Activated CD8-positive, alpha-beta T cell treated with anti-CD3 and anti-CD28 coated beads, Interleukin-2, amount 10 ng/mL, durations not matched to agents 7 days and 5 days (primary cell): ENCODE measurements around the gene BSPRY. TPM values are rescaled to one million over a fixed set of nuclear protein-coding genes. Genes with fewer than 3 reads are reported as not detected.

ENCODE experiments used
- ATAC-seq: fragments of 150-1000 bp; cut with Tn5 transposase; one replicate; pipeline ENCODE4 v1.10.0; 2021; ENCODE audit warnings: moderate library complexity
- CTCF ChIA-PET: fragments of 350-600 bp; sonication (Branson Sonifier 250); formaldehyde crosslinking; loops from one replicate; lab custom pipeline; 2021; ENCODE audit warnings: antibody characterized with exemption; lab: Charles Lee
- POLR2A ChIA-PET: fragments of 350-600 bp; sonication (Branson Sonifier 250); formaldehyde crosslinking; loops from one replicate; lab custom pipeline; 2021; ENCODE audit warnings: antibody characterized with exemption; lab: Charles Lee
- DNase-seq: peaks from one replicate; pipeline ENCODE4 v3.0.0-alpha.2; 2020
- H3K27ac Mint-ChIP-seq: one replicate; pipeline ENCODE4 v1.8.0; 2021; ENCODE audit warnings: mild to moderate bottlenecking, mixed read lengths
- H3K27me3 Mint-ChIP-seq: one replicate; pipeline ENCODE4 v1.8.0; 2021; ENCODE audit warnings: low read depth, mixed read lengths
- H3K36me3 Mint-ChIP-seq: one replicate; pipeline ENCODE4 v1.8.0; 2021; ENCODE audit warnings: low read depth, mixed read lengths
- H3K4me1 Mint-ChIP-seq: one replicate; pipeline ENCODE4 v1.8.0; 2021; ENCODE audit warnings: low read depth, mixed read lengths
- H3K4me3 Mint-ChIP-seq: one replicate; pipeline ENCODE4 v1.8.0; 2021; ENCODE audit warnings: mild to moderate bottlenecking, mixed read lengths
- H3K9me3 Mint-ChIP-seq: one replicate; pipeline ENCODE4 v1.8.0; 2022; ENCODE audit warnings: mixed read lengths; ENCODE audit not compliant: insufficient read depth
- total RNA-seq, 2 experiments: library from RNA; stranded (reverse); gene quantifications; one replicate each; pipeline ENCODE4 v1.2.3, GENCODE V29; 2021

The BSPRY gene
- total RNA-seq, 2 experiments from 2014 or later: 4.0 to 4.4 TPM

GRCh38 chr9:113343732-113344231, 5.6 kb upstream of the BSPRY start:
- Mint-ChIP-seq H3K9me3 (no peaks in the 10 kb centered on the region), H3K4me1 (peaks cover 34% of the 10 kb centered on the region), H3K27ac (no peak overlapping the region), H3K36me3 (no peaks in the 10 kb centered on the region), H3K27me3 (no peaks in the 10 kb centered on the region), H3K4me3 (no peak overlapping the region)
- ChIA-PET CTCF (interaction anchor here (1.5 kb wide), 1 partner anchor 70 kb away, joined by 3 read pairs; no protein-coding TSS in a partner anchor), POLR2A (no interaction called here)
- DNase-seq (no peak), ATAC-seq (no peak)

GRCh38 chr9:113345190-113345589, 4.2 kb upstream of the BSPRY start:
- CTCF ChIA-PET: interaction anchor here (1.5 kb wide), 1 partner anchor 71 kb away, joined by 3 read pairs; no protein-coding TSS in a partner anchor
- peaks cover 35% of the 10 kb centered on the region for H3K4me1 Mint-ChIP-seq
- DNase-seq: no peak
- POLR2A ChIA-PET: no interaction called here
- no peak overlapping the region for H3K4me3 Mint-ChIP-seq
- no peak overlapping the region for H3K27ac Mint-ChIP-seq
- ATAC-seq: no peak
- H3K36me3 Mint-ChIP-seq: no peaks in the 10 kb centered on the region
- no peaks in the 10 kb centered on the region for H3K9me3 Mint-ChIP-seq
- H3K27me3 Mint-ChIP-seq: no peaks in the 10 kb centered on the region

- ATAC-seq (no peak), DNase-seq (no peak)
- Mint-ChIP-seq H3K27me3 (no peaks in the 10 kb centered on the region), H3K9me3 (no peaks in the 10 kb centered on the region), H3K4me1 (peaks cover 35% of the 10 kb centered on the region), H3K36me3 (no peaks in the 10 kb centered on the region), H3K4me3 (no peak overlapping the region), H3K27ac (no peak overlapping the region)
- ChIA-PET CTCF (interaction anchor here (1.4 to 1.5 kb wide), 2 partner anchors 71 to 72 kb away, joined by 3 read pairs; no protein-coding TSS in a partner anchor), POLR2A (no interaction called here)
Observed at GRCh38 chr9:113345671-113346070, 3.7 kb upstream of the BSPRY start.

GRCh38 chr9:113348437-113348836, 904 bp upstream of the BSPRY start:
- DNase-seq: no peak
- H3K27me3 Mint-ChIP-seq: no peaks in the 10 kb centered on the region
- no peak overlapping the region for H3K4me3 Mint-ChIP-seq

GRCh38 chr9:113349066-113349444, 286 bp upstream of the BSPRY start:
- Mint-ChIP-seq H3K27me3 (no peaks in the 10 kb centered on the region), H3K9me3 (no peaks in the 10 kb centered on the region), H3K4me1 (peaks cover 30% of the 10 kb centered on the region), H3K36me3 (no peaks in the 10 kb centered on the region), H3K4me3 (peak overlapping the region; percentile 77), H3K27ac (peak overlapping the region; percentile 63)
- DNase-seq: no peak
- ATAC-seq: no peak
- CTCF ChIA-PET: interaction anchor here (1.0 to 3.7 kb wide), 4 partner anchors 9 to 309 kb away, joined by 3 to 16 read pairs (median 6); partner anchors contain the start of gene WDR31
- POLR2A ChIA-PET: interaction anchor here (0.5 to 2.3 kb wide), 4 partner anchors 16 to 631 kb away, joined by 3 to 8 read pairs (median 6); partner anchors contain the start of genes ALAD, CDC26, INIP and PRPF4

More at GRCh38 chr9:113348437-113348836, 904 bp upstream of the BSPRY start:
- H3K36me3 Mint-ChIP-seq: no peaks in the 10 kb centered on the region
- H3K4me1 Mint-ChIP-seq: peaks cover 33% of the 10 kb centered on the region
- ChIA-PET POLR2A (interaction anchor here (0.6 to 2.3 kb wide), 3 partner anchors 16 to 73 kb away, joined by 3 to 7 read pairs (median 5); partner anchors contain the start of genes C9orf43, CDC26, POLE3 and PRPF4), CTCF (interaction anchor here (1.0 to 3.7 kb wide), 4 partner anchors 8 to 309 kb away, joined by 3 to 16 read pairs (median 6); partner anchors contain the start of genes CDC26, PRPF4 and WDR31)
- no peak overlapping the region for H3K27ac Mint-ChIP-seq
- no peaks in the 10 kb centered on the region for H3K9me3 Mint-ChIP-seq
- no peak for ATAC-seq

GRCh38 chr9:113350107-113350661, 843 bp downstream of the BSPRY start:
- ChIA-PET POLR2A (interaction anchor here (1.1 to 2.3 kb wide), 5 partner anchors 10 to 75 kb away, joined by 4 to 14 read pairs (median 8); partner anchors contain the start of genes ALAD, C9orf43, CDC26 and HDHD3), CTCF (interaction anchor here (1.1 to 3.7 kb wide), 7 partner anchors 8 to 241 kb away, joined by 3 to 16 read pairs (median 8); partner anchors contain the start of genes ALAD, CDC26, PRPF4 and WDR31)
- peaks cover 30% of the 10 kb centered on the region for H3K4me1 Mint-ChIP-seq
- H3K4me3 Mint-ChIP-seq: peak overlapping the region; percentile 78
- DNase-seq (peak; percentile 27), ATAC-seq (peak; percentile 13)
- H3K9me3 Mint-ChIP-seq: no peaks in the 10 kb centered on the region
- H3K36me3 Mint-ChIP-seq: no peaks in the 10 kb centered on the region
- no peaks in the 10 kb centered on the region for H3K27me3 Mint-ChIP-seq
- H3K27ac Mint-ChIP-seq: peak overlapping the region; percentile 58

- CTCF ChIA-PET: interaction anchor here (0.7 to 3.7 kb wide), 7 partner anchors 9 to 241 kb away, joined by 3 to 16 read pairs (median 5); partner anchors contain the start of genes ALAD, CDC26, PRPF4 and WDR31
- peak overlapping the region; percentile 48 for H3K27ac Mint-ChIP-seq
- POLR2A ChIA-PET: interaction anchor here (0.6 to 2.3 kb wide), 6 partner anchors 10 to 76 kb away, joined by 3 to 14 read pairs (median 8); partner anchors contain the start of genes ALAD, C9orf43, CDC26 and HDHD3
Observed at GRCh38 chr9:113350937-113351336, 1.6 kb downstream of the BSPRY start.

GRCh38 chr9:113352006-113352405, 2.7 kb downstream of the BSPRY start:
- H3K9me3 Mint-ChIP-seq: no peaks in the 10 kb centered on the region
- no peak overlapping the region for H3K27ac Mint-ChIP-seq
- no peaks in the 10 kb centered on the region for H3K27me3 Mint-ChIP-seq
- H3K4me3 Mint-ChIP-seq: no peak overlapping the region
- peaks cover 26% of the 10 kb centered on the region for H3K4me1 Mint-ChIP-seq
- DNase-seq (no peak), ATAC-seq (no peak)
- no peaks in the 10 kb centered on the region for H3K36me3 Mint-ChIP-seq
- POLR2A ChIA-PET: no interaction called here
- CTCF ChIA-PET: interaction anchor here (1.0 to 3.7 kb wide), 4 partner anchors 12 to 77 kb away, joined by 3 to 16 read pairs (median 14); partner anchors contain the start of genes ALAD, CDC26, PRPF4 and WDR31

More at GRCh38 chr9:113350937-113351336, 1.6 kb downstream of the BSPRY start:
- Mint-ChIP-seq H3K9me3 (no peaks in the 10 kb centered on the region), H3K36me3 (no peaks in the 10 kb centered on the region), H3K27me3 (no peaks in the 10 kb centered on the region), H3K4me3 (peak overlapping the region; percentile 78), H3K4me1 (peaks cover 26% of the 10 kb centered on the region)
- DNase-seq (peak; percentile 64), ATAC-seq (peak; percentile 47)

- ATAC-seq (no peak), DNase-seq (no peak)
- Mint-ChIP-seq H3K36me3 (no peaks in the 10 kb centered on the region), H3K4me1 (peaks cover 26% of the 10 kb centered on the region), H3K27me3 (no peaks in the 10 kb centered on the region), H3K27ac (no peak overlapping the region), H3K4me3 (no peak overlapping the region), H3K9me3 (no peaks in the 10 kb centered on the region)
- POLR2A ChIA-PET: no interaction called here
- CTCF ChIA-PET: interaction anchor here (2.8 kb wide), 1 partner anchor 49 kb away, joined by 15 read pairs; the partner anchor contains the start of gene ALAD
Observed at GRCh38 chr9:113352411-113352810, 3.1 kb downstream of the BSPRY start.

GRCh38 chr9:113355040-113355596, 5.8 kb downstream of the BSPRY start:
- ATAC-seq: no peak
- ChIA-PET POLR2A (no interaction called here), CTCF (interaction anchor here (0.7 kb wide), 1 partner anchor 43 kb away, joined by 3 read pairs; no protein-coding TSS in a partner anchor)
- Mint-ChIP-seq H3K9me3 (no peaks in the 10 kb centered on the region), H3K27me3 (no peaks in the 10 kb centered on the region), H3K27ac (no peak overlapping the region), H3K4me1 (peaks cover 16% of the 10 kb centered on the region), H3K4me3 (no peak overlapping the region), H3K36me3 (no peaks in the 10 kb centered on the region)
- no peak for DNase-seq

- no peak overlapping the region for H3K27ac Mint-ChIP-seq
- POLR2A ChIA-PET: no interaction called here
- no peak overlapping the region for H3K4me3 Mint-ChIP-seq
- H3K36me3 Mint-ChIP-seq: no peaks in the 10 kb centered on the region
- CTCF ChIA-PET: interaction anchor here (1.2 to 1.4 kb wide), 2 partner anchors 9 to 44 kb away, joined by 4 read pairs; partner anchors contain the start of gene ALAD
- H3K9me3 Mint-ChIP-seq: no peaks in the 10 kb centered on the region
- H3K4me1 Mint-ChIP-seq: peaks cover 2% of the 10 kb centered on the region
- DNase-seq (no peak), ATAC-seq (no peak)
- no peaks in the 10 kb centered on the region for H3K27me3 Mint-ChIP-seq
Observed at GRCh38 chr9:113356686-113357292, 7.4 kb downstream of the BSPRY start.
